Hepatocyte (in vitro differentiated cells): ENCODE results near the gene EPS8L1. TPM values are rescaled to one million over a fixed set of nuclear protein-coding genes. Genes with fewer than 3 reads are reported as not detected.
A peak's percentile ranks its signal among the peaks of the same experiment; 100 is the strongest.

Experiments used
- DNase-seq: peaks from one replicate; pipeline ENCODE4 v3.0.0-alpha.2; 2016; ENCODE audit warnings: low spot score
- H2AFZ ChIP-seq: fragments of 200-600 bp; sonication (generic); 2 replicates; pipeline ENCODE4 v1.6.0; 2016; ENCODE audit warnings: antibody characterized with exemption, mild to moderate bottlenecking
- H3K27ac ChIP-seq: fragments of 200-600 bp; sonication (generic); 2 replicates; pipeline ENCODE4 v1.5.1; 2016; ENCODE audit warnings: mild to moderate bottlenecking
- H3K27me3 ChIP-seq: fragments of 200-600 bp; sonication (generic); 2 replicates; pipeline ENCODE4 v1.6.1; 2016
- H3K36me3 ChIP-seq: fragments of 200-600 bp; sonication (generic); replicated peaks from 2 replicates; pipeline ENCODE4 v1.5.1; 2016; ENCODE audit warnings: low read depth; ENCODE audit not compliant: insufficient read depth
- H3K4me1 ChIP-seq: fragments of 200-600 bp; sonication (generic); 2 replicates; pipeline ENCODE4 v1.5.1; 2016; ENCODE audit warnings: mild to moderate bottlenecking, moderate library complexity; ENCODE audit not compliant: insufficient read depth
- H3K4me2 ChIP-seq: fragments of 200-600 bp; sonication (generic); 2 replicates; pipeline ENCODE4 v1.6.0; 2016
- H3K4me3 ChIP-seq: fragments of 200-600 bp; sonication (generic); 2 replicates; pipeline ENCODE4 v1.5.1; 2016; ENCODE audit warnings: mild to moderate bottlenecking
- H3K79me2 ChIP-seq: fragments of 200-600 bp; sonication (generic); 2 replicates; pipeline ENCODE4 v1.6.0; 2017; ENCODE audit warnings: mild to moderate bottlenecking
- H3K9me2 ChIP-seq: fragments of 200-600 bp; sonication (generic); replicated peaks from 2 replicates; pipeline ENCODE4 v1.6.0; 2017; ENCODE audit warnings: mild to moderate bottlenecking; ENCODE audit not compliant: insufficient read depth
- H3K9me3 ChIP-seq: fragments of 200-600 bp; sonication (generic); 2 replicates; pipeline ENCODE4 v1.5.1; 2016; ENCODE audit warnings: low read depth, mild to moderate bottlenecking
- H4K20me1 ChIP-seq: fragments of 200-600 bp; sonication (generic); 2 replicates; pipeline ENCODE4 v1.6.0; 2016; ENCODE audit warnings: mild to moderate bottlenecking; ENCODE audit not compliant: insufficient read depth, poor library complexity, severe bottlenecking
- EZH2 ChIP-seq: fragments of 200-600 bp; sonication (generic); IDR thresholded peaks from 2 replicates; pipeline ENCODE4 v1.6.1; 2016; ENCODE audit warnings: antibody characterized with exemption, mild to moderate bottlenecking, borderline replicate concordance
- EZH2phosphoT487 ChIP-seq: fragments of 200-600 bp; sonication (generic); IDR thresholded peaks from one replicate; pipeline ENCODE4 v1.6.1; 2018; ENCODE audit warnings: antibody characterized with exemption, mild to moderate bottlenecking, low read depth, moderate library complexity; ENCODE audit not compliant: unreplicated experiment, severe bottlenecking
- WGBS: methylation state at CpG from one replicate; pipeline ENCODE4 v1.1.6; 2016; ENCODE audit warnings: low lambda C conversion rate; ENCODE audit errors: missing lambda C conversion rate; 5-methylcytosine and 5-hydroxymethylcytosine counted together
- polyA plus RNA-seq: library from polyadenylated mRNA; unstranded; fragments of >200 nt; fragmentation: Nextera tagmentation; extraction: Ambion mirVana; gene quantifications from 2 replicates; pipeline ENCODE4 v1.2.1, GENCODE V29; 2016
- total RNA-seq: library from RNA; depleted of rRNA; stranded (reverse); fragments of >200 nt; gene quantifications from 2 replicates; pipeline ENCODE4 v1.2.3, GENCODE V29; 2014
- TF ChIP-seq, protein P1 (sequence below): fragments of 200-600 bp; sonication (generic); IDR thresholded peaks from 2 replicates; pipeline ENCODE4 v1.5.1; 2016; ENCODE audit warnings: antibody characterized with exemption, mild to moderate bottlenecking; ENCODE audit not compliant: poor library complexity

Gene EPS8L1
- total and polyA plus RNA-seq, 2 experiments from 2014 or later, result 20.5 to 33.8 TPM

DNA sequence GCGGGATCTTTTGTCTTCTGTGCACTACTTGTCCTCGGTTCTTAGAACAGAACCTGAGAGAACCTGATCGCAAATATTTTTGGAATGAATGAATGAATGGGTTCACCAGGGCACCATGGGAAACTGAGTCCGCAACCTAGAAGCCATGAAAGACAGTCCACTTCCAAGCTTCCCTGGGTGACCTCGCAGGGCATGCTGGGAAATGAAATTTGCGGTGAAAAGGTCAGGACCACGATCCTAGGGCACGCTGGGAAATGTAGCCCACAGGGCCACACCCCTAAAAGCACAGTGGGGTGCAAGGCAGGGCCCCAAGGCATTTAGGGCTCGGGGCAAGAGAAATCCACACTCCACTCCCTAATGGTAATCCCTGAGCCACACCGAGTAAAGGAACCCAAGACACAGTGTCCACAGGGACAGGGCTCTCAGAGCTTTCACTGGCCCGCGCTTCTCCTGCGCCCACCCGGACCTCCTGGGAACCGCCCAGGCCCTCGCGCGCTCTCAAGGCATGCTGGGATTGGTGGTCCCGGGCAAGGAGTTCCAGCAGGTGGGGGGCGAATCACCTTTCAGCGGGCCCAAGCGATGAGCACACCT lies 42.8 kb downstream of the EPS8L1 start:
- H3K4me3 ChIP-seq, result peak overlapping the region; percentile 55
- H2AFZ ChIP-seq, result peak overlapping the region; percentile 74
- H3K9me2 ChIP-seq, result no peaks in the 10 kb centered on the region
- peaks cover 26% of the 10 kb centered on the region for H4K20me1 ChIP-seq
- peak overlapping the region; percentile 81 for H3K4me2 ChIP-seq
- H3K79me2 ChIP-seq, result peaks cover 33% of the 10 kb centered on the region
- H3K36me3 ChIP-seq, result no peaks in the 10 kb centered on the region
- H3K27ac ChIP-seq, result peak overlapping the region; percentile 76
- WGBS, result 31% methylated on average over 22 of the region's 22 CpGs
- H3K27me3 ChIP-seq, result peaks cover 4% of the 10 kb centered on the region
- TF ChIP-seq EZH2phosphoT487 (no peak), EZH2 (no peak)
- TF ChIP-seq, protein P1, sequence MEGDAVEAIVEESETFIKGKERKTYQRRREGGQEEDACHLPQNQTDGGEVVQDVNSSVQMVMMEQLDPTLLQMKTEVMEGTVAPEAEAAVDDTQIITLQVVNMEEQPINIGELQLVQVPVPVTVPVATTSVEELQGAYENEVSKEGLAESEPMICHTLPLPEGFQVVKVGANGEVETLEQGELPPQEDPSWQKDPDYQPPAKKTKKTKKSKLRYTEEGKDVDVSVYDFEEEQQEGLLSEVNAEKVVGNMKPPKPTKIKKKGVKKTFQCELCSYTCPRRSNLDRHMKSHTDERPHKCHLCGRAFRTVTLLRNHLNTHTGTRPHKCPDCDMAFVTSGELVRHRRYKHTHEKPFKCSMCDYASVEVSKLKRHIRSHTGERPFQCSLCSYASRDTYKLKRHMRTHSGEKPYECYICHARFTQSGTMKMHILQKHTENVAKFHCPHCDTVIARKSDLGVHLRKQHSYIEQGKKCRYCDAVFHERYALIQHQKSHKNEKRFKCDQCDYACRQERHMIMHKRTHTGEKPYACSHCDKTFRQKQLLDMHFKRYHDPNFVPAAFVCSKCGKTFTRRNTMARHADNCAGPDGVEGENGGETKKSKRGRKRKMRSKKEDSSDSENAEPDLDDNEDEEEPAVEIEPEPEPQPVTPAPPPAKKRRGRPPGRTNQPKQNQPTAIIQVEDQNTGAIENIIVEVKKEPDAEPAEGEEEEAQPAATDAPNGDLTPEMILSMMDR, result no peak
- no peaks in the 10 kb centered on the region for H3K9me3 ChIP-seq
- H3K4me1 ChIP-seq, result peaks cover 22% of the 10 kb centered on the region
- DNase-seq, result peak; percentile 55

DNA sequence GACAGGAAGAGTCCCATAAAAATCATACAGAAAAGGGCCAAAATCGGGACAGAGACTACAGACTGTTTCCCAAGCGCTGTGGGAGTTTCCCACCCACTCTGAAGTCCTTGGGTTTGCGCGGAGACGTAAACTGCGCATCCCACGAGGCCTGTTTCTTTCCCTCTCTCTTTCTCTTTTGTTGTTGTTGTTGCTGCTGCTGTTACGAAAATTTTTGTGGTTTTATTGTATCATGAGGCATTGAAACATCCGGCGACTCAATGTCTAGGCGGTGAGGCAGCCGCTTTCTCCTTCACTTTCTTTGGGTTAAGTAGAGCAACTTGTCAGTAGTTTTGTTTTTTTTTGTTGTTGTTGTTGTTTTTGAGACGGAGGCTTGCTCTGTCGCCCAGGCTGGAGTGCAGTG lies 43.4 kb downstream of the EPS8L1 start:
- peaks cover 25% of the 10 kb centered on the region for H4K20me1 ChIP-seq
- no peak overlapping the region for H3K27ac ChIP-seq
- 88% methylated on average over 14 of the region's 14 CpGs for WGBS
- no peaks in the 10 kb centered on the region for H3K36me3 ChIP-seq
- H3K27me3 ChIP-seq, result peaks cover 8% of the 10 kb centered on the region
- no peak for DNase-seq
- H3K4me3 ChIP-seq, result no peak overlapping the region
- no peaks in the 10 kb centered on the region for H3K9me3 ChIP-seq
- H3K4me2 ChIP-seq, result peak overlapping the region; percentile 81
- peak overlapping the region; percentile 34 for H2AFZ ChIP-seq
- peaks cover 30% of the 10 kb centered on the region for H3K79me2 ChIP-seq
- no peak for TF ChIP-seq EZH2
- TF ChIP-seq, protein P1, result no peak
- no peak for TF ChIP-seq EZH2phosphoT487
- H3K9me2 ChIP-seq, result no peaks in the 10 kb centered on the region
- H3K4me1 ChIP-seq, result peaks cover 19% of the 10 kb centered on the region

DNA sequence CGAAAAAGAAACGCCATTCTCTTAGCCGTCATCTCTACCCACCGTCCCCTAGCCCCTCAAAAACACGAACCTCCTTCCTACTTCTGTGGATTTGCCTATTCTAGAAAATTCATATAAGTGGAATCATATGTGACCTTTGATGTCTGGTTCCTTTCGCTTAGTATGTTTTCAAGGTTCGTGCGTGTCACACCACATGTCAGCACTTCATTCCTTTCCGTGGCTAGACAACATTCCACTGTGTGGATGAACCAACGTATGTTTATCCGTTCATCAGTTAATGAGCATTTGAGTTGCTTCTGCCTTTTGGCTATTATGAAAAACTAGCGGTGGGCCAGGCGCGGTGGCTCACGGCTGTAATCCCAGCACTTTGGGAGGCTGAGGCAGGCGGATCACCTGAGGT lies 55.8 kb downstream of the EPS8L1 start:
- Histone ChIP-seq H3K4me2 (no peak overlapping the region), H3K9me2 (no peaks in the 10 kb centered on the region), H3K36me3 (no peaks in the 10 kb centered on the region), H3K27me3 (no peaks in the 10 kb centered on the region), H3K27ac (no peak overlapping the region), H3K79me2 (no peaks in the 10 kb centered on the region), H4K20me1 (no peaks in the 10 kb centered on the region), H2AFZ (no peak overlapping the region), H3K4me3 (no peak overlapping the region), H3K9me3 (no peaks in the 10 kb centered on the region), H3K4me1 (no peaks in the 10 kb centered on the region)
- DNase-seq, result no peak
- WGBS, result 86% methylated on average over 16 of the region's 16 CpGs
- TF ChIP-seq, protein P1, result no peak
- no peak for TF ChIP-seq EZH2
- TF ChIP-seq EZH2phosphoT487, result no peak
